Measurements from ENCODE around the gene KRTAP12-3.

The KRTAP12-3 gene

GRCh38 chr21:44702973-44703730, 45.4 kb downstream of the KRTAP12-3 start:
- DNase-seq (ENCODE audit: low read depth): no peak

GRCh38 chr21:44703731-44704635, 46.3 kb downstream of the KRTAP12-3 start:
- DNase-seq (ENCODE audit: low read depth): no peak

GRCh38 chr21:44704636-44705001, 46.9 kb downstream of the KRTAP12-3 start:
- no peak for DNase-seq (ENCODE audit: low read depth)

DNA sequence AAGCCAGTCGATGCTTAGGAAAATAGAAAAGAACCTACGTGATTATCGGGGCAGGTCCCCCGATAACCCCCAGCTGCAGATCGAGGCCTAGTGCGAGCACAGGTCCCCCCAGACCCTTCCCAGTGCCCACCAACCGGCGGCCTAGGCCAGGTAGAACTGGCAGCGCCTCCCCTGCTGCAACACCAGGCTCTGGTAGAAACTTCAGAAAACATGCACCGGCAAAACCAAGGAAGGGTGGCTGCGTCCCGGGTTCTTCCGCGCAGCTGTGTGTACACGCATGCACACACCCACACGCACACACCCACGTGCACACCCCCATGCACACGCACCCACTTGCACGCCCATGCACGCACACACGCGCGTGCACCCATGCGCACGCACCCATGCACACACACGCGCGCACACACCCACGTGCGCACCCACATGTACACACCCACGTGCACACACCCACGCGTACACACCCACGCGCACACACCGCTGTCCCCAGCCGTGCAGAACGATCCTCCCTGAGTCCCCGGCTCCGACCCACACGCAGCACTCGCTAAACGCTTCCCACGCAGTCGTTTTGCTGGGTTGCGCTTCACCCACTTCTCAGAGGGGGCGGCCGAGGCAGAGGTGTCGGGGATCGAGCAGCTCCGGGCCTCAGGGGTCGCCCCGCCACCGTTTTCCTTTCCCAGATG, 48.4 kb downstream of the KRTAP12-3 start:
- DNase-seq (ENCODE audit: low read depth): no peak

GRCh38 chr21:44706706-44707581, 49.2 kb downstream of the KRTAP12-3 start:
- DNase-seq (ENCODE audit: low read depth): no peak

All from GM04503 (cell line).